Measurements from ENCODE around the gene CITED2. TPM values are rescaled to one million over a fixed set of nuclear protein-coding genes. Genes with fewer than 3 reads are reported as not detected.
A peak's percentile ranks its signal among the peaks of the same experiment; 100 is the strongest.

Gene CITED2
- polyA plus RNA-seq, 3 donors: 22.9 to 71.6 (median 43.9) TPM

DNA sequence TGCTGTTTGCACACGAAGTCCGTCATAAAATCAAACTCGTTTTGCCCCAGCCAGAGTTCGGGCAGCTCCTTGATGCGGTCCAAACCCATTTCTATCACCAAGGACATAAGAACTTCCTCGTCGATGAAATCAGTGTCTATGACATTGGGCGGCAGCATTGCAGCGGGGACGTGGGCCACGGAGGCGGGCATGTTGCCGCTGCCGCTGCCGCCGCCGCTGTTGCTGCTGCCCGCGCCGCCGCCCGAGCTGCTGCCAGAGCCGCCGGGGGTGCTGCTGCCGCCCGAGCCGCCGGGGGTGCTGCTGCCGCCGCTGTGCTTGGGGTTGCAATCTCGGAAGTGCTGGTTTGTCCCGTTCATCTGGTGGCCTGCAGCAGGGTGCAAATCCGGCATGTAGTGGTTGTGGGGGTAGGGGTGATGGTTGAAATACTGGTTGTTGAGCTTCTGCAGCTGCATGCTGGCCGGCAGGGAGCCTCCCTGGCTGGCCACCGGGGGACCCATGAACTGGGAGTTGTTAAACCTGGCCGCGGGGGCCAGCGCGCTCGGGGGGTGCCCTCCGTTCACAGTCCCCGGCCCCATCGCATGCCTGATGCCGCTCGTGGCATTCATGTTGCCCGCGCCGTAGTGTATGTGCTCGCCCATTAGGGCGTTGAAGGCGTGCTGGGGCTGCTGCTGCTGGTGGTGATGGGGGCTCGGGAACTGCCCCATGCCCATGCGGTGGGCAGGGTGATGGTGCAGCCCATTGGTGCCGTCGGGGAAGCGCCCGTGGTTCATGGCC, 1.1 kb downstream of the CITED2 start:
- H3K4me1 Mint-ChIP-seq: peaks cover 40% of the 10 kb centered on the region
- Histone ChIP-seq H3K4me1 (ENCODE audit: control insufficient read depth in 1 of 2, insufficient read depth in 2 of 2, low read length in 2 of 2) (peaks cover 28 to 39% of the 10 kb centered on the region in 2 donors), H3K79me2 (ENCODE audit: insufficient read depth, low read length) (peaks cover 47% of the 10 kb centered on the region), H4K20me1 (ENCODE audit: insufficient read depth, low read length) (peaks cover 40% of the 10 kb centered on the region), H3K27me3 (ENCODE audit: control insufficient read depth in 2 of 2, insufficient read depth in 2 of 2, low read length in 2 of 2) (no peaks in the 10 kb centered on the region), H3K4me2 (replicated peaks; ENCODE audit: extremely low read depth, low read length, poor library complexity, severe bottlenecking) (peak overlapping the region; percentile 93), H3K36me3 (replicated peaks in 1 of 2; ENCODE audit: control insufficient read depth in 1 of 2, insufficient read depth in 2 of 2, low read length in 2 of 2) (peaks cover 4 to 15% of the 10 kb centered on the region in 2 donors), H2AFZ (ENCODE audit: insufficient read depth, low read depth, low read length, poor library complexity, severe bottlenecking) (peak overlapping the region; percentile 99), H3K9me3 (replicated peaks in 1 of 2; ENCODE audit: control insufficient read depth in 1 of 2, insufficient read depth in 1 of 2, low read length in 2 of 2) (no peaks in the 10 kb centered on the region), H3K9ac (ENCODE audit: insufficient read depth, low read length, poor library complexity, severe bottlenecking) (peak overlapping the region; percentile 88), H3K27ac (ENCODE audit: low read depth in 1 of 2, low read length in 2 of 2) (peak overlapping the region; percentile 93 to 96), H3K4me3 (replicated peaks in 1 of 3; ENCODE audit: low read depth in 2 of 3, low read length in 3 of 3) (peak overlapping the region; percentile 74 to 95 (median 74))
- H3K27me3 Mint-ChIP-seq (ENCODE audit: low read depth in 3 of 3): peaks cover 0 to 3% (median 0%) of the 10 kb centered on the region in 3 donors
- peak in 2 of 3 donors; percentile 59 to 61 for DNase-seq
- under 1% methylated on average over 56 of the region's 57 CpGs for WGBS (ENCODE audit: insufficient coverage)
- TF ChIP-seq CTCF (IDR thresholded peaks at IDR 0.05): peak; percentile 50
- intact Hi-C loops (cut with micrococcal nuclease): loop anchor here (5.0 to 10.0 kb wide), 8 partner anchors 46 to 551 kb away; partner anchors contain the start of gene HECA (in 2 of the 2)
- peaks cover 0 to 3% (median 0%) of the 10 kb centered on the region in 7 donors for H3K9me3 Mint-ChIP-seq
- peak overlapping the region; percentile 99 for H3K4me3 Mint-ChIP-seq
- H3K27ac Mint-ChIP-seq: peak overlapping the region; percentile 95 to 99 (median 98)
- peaks cover 21 to 32% of the 10 kb centered on the region in 2 donors for H3K36me3 Mint-ChIP-seq

- Histone ChIP-seq H3K36me3 (replicated peaks in 1 of 2; ENCODE audit: control insufficient read depth in 1 of 2, insufficient read depth in 2 of 2, low read length in 2 of 2) (peaks cover 4 to 15% of the 10 kb centered on the region in 2 donors), H3K4me1 (ENCODE audit: control insufficient read depth in 1 of 2, insufficient read depth in 2 of 2, low read length in 2 of 2) (peaks cover 28 to 39% of the 10 kb centered on the region in 2 donors), H3K9ac (ENCODE audit: insufficient read depth, low read length, poor library complexity, severe bottlenecking) (peak overlapping the region; percentile 88), H2AFZ (ENCODE audit: insufficient read depth, low read depth, low read length, poor library complexity, severe bottlenecking) (peak overlapping the region; percentile 99), H3K79me2 (ENCODE audit: insufficient read depth, low read length) (peaks cover 47% of the 10 kb centered on the region), H3K4me3 (replicated peaks in 1 of 3; ENCODE audit: low read depth in 2 of 3, low read length in 3 of 3) (peak overlapping the region; percentile 74 to 95 (median 74)), H3K27ac (ENCODE audit: low read depth in 1 of 2, low read length in 2 of 2) (peak overlapping the region; percentile 93 to 96), H3K9me3 (replicated peaks in 1 of 2; ENCODE audit: control insufficient read depth in 1 of 2, insufficient read depth in 1 of 2, low read length in 2 of 2) (no peaks in the 10 kb centered on the region), H4K20me1 (ENCODE audit: insufficient read depth, low read length) (peaks cover 40% of the 10 kb centered on the region), H3K27me3 (ENCODE audit: control insufficient read depth in 2 of 2, insufficient read depth in 2 of 2, low read length in 2 of 2) (no peaks in the 10 kb centered on the region), H3K4me2 (replicated peaks; ENCODE audit: extremely low read depth, low read length, poor library complexity, severe bottlenecking) (peak overlapping the region; percentile 93)
- WGBS (ENCODE audit: insufficient coverage): 0% methylated on average over 7 of the region's 14 CpGs
- H3K9me3 Mint-ChIP-seq: peaks cover 0 to 3% (median 0%) of the 10 kb centered on the region in 7 donors
- H3K4me3 Mint-ChIP-seq: peak overlapping the region; percentile 99
- peak overlapping the region; percentile 88 to 99 (median 98) for H3K27ac Mint-ChIP-seq
- TF ChIP-seq CTCF (IDR thresholded peaks at IDR 0.05): no peak
- H3K27me3 Mint-ChIP-seq (ENCODE audit: low read depth in 3 of 3): peaks cover 0 to 2% (median 0%) of the 10 kb centered on the region in 3 donors
- H3K36me3 Mint-ChIP-seq: peaks cover 21 to 32% of the 10 kb centered on the region in 2 donors
- no peak for DNase-seq
- intact Hi-C loops (cut with micrococcal nuclease): loop anchor here (5.0 to 10.0 kb wide), 8 partner anchors 45 to 552 kb away; partner anchors contain the start of gene HECA (in 2 of the 2)
- H3K4me1 Mint-ChIP-seq: peaks cover 41% of the 10 kb centered on the region
Measured at GRCh38 chr6:139372326-139373153, 1.9 kb downstream of the CITED2 start.
